Activated CD4-positive, alpha-beta T cell treated with anti-CD3 and anti-CD28 coated beads, Interleukin-2, amount 10 ng/mL, durations not matched to agents 24 days and 14 days (primary cell): ENCODE results near the gene STING1. TPM values are rescaled to one million over a fixed set of nuclear protein-coding genes. Genes with fewer than 3 reads are reported as not detected.
"Not testable (repeated sequence)": the region's sequence is repeated elsewhere in the genome, so short reads cannot be mapped to it uniquely, and the experiment has no call there.

Experiments used
- DNase-seq: peaks from one replicate; pipeline ENCODE4 v3.0.0; 2022
- H3K27ac Mint-ChIP-seq: one replicate; pipeline ENCODE4 v1.8.0; 2022; ENCODE audit warnings: mild to moderate bottlenecking, mixed read lengths
- H3K27me3 Mint-ChIP-seq: one replicate; pipeline ENCODE4 v1.8.0; 2022; ENCODE audit warnings: mixed read lengths
- H3K36me3 Mint-ChIP-seq: one replicate; pipeline ENCODE4 v1.8.0; 2022; ENCODE audit warnings: low read depth, mild to moderate bottlenecking, mixed read lengths
- H3K4me1 Mint-ChIP-seq: one replicate; pipeline ENCODE4 v1.8.0; 2021; ENCODE audit warnings: mixed read lengths
- H3K4me3 Mint-ChIP-seq: one replicate; pipeline ENCODE4 v1.8.0; 2022; ENCODE audit warnings: mild to moderate bottlenecking, moderate library complexity, mixed read lengths
- H3K9me3 Mint-ChIP-seq: one replicate; pipeline ENCODE4 v1.8.0; 2021; ENCODE audit warnings: mixed read lengths
- intact Hi-C: fragments of 100-400 bp; cut with micrococcal nuclease; formaldehyde crosslinking; loops from one replicate; pipeline ENCODE4 v1.15.1; 2023
- total RNA-seq: library from RNA; stranded (reverse); gene quantifications from 2 replicates; pipeline ENCODE4 v1.2.3, GENCODE V29; 2022

STING1 gene
- total RNA-seq, 1 donor from 2014 or later: 201 TPM

DNA sequence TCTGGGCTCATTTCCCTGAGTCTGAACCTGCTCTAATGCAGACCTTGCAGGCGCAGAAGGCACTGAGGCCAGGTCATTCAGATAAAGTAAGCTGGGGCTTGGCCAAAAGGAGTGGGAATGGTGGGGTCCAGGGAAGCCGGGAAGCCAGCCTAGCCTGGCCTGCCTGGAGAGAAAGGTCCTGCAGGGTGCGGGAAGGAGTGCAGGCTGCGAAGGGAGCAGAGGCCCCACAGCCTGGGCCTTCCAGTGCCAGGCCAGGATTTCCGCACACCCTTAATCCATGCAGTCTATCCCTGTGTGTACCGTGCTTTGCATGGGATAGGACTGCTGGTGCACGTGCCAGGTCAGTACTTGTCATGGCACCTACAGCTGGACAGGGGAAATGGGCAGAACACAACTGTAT, 3.6 kb upstream of the STING1 start:
- peaks cover 3% of the 10 kb centered on the region for H3K36me3 Mint-ChIP-seq
- no peak for DNase-seq
- H3K9me3 Mint-ChIP-seq: no peaks in the 10 kb centered on the region
- no peak overlapping the region for H3K27ac Mint-ChIP-seq
- intact Hi-C loops: no loop called here
- no peaks in the 10 kb centered on the region for H3K27me3 Mint-ChIP-seq
- peaks cover 23% of the 10 kb centered on the region for H3K4me1 Mint-ChIP-seq
- no peak overlapping the region for H3K4me3 Mint-ChIP-seq

DNA sequence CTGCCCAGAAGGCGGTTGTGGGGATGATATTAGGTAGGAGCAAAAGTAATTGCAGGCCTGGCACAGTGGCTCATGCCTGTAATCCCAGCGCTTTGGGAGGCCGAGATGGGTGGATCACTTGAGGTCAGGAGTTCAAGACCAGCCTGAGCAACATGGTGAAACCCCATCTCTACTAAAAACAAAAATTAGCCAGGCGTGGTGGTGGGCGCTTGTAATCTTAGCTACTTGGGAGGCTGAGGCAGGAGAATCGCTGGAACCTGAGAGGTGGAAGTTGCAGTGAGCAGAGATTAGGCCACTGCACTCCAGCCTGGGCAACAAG, 291 bp upstream of the STING1 start:
- intact Hi-C loops: loop anchor here (1.0 to 5.0 kb wide), 5 partner anchors 24 to 78 kb away; partner anchors contain the start of genes DNAJC18 and UBE2D2
- H3K4me1 Mint-ChIP-seq: peaks cover 34% of the 10 kb centered on the region
- not testable (repeated sequence) for DNase-seq, H3K27me3 Mint-ChIP-seq, H3K9me3 Mint-ChIP-seq
- peak overlapping the region; percentile 89 for H3K4me3 Mint-ChIP-seq
- H3K36me3 Mint-ChIP-seq: peaks cover 26% of the 10 kb centered on the region
- peak overlapping the region; percentile 96 for H3K27ac Mint-ChIP-seq

DNA sequence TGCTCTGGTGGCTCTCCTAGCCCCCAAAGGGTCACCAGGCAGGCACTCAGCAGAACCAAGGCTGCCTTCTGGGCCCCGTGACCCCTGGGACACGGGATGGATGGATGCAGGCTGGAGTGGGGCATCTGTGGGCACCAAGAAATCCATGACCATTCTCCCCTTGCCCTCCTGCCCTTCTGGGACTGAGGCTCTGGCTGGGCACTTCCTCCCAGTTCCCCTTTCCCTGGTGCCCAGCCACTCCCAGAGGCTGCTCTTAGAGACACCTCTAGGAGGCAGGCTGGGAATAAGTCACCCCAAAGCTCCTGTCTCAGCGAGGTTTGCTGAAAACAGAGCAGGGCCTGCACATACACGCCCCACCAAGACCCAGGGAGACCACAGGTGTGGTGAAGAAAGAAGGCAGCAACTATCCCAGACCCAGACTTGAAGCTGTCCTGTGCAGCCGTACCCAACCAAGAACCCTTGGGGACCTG, 943 bp downstream of the STING1 start:
- peak overlapping the region; percentile 96 for H3K27ac Mint-ChIP-seq
- H3K4me1 Mint-ChIP-seq: peaks cover 41% of the 10 kb centered on the region
- H3K4me3 Mint-ChIP-seq: peak overlapping the region; percentile 89
- intact Hi-C loops: loop anchor here (1.0 to 5.0 kb wide), 7 partner anchors 9 to 80 kb away; partner anchors contain the start of genes DNAJC18 and UBE2D2
- H3K36me3 Mint-ChIP-seq: peaks cover 37% of the 10 kb centered on the region
- H3K9me3 Mint-ChIP-seq: no peaks in the 10 kb centered on the region
- no peak for DNase-seq
- H3K27me3 Mint-ChIP-seq: no peaks in the 10 kb centered on the region

DNA sequence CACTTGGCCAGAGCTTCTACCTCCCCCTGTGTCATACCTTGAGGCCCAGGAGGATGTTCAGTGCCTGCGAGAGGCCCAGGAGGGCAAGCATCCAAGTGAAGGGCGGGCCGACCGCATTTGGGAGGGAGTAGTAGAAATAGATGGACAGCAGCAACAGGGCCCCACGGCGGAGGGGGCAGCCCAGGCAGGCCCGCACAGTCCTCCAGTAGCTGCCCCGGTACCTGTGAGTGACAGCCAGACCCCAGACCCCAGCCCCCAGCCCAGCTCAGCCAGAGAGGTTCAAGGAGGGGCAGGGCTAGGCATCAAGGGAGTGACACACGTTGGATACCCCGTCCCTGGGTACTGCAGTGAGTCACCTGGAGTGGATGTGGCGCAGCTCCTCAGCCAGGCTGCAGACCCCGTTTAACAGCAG, 1.4 kb downstream of the STING1 start:
- peak overlapping the region; percentile 96 for H3K27ac Mint-ChIP-seq
- peak; percentile 74 for DNase-seq
- peak overlapping the region; percentile 89 for H3K4me3 Mint-ChIP-seq
- peaks cover 41% of the 10 kb centered on the region for H3K36me3 Mint-ChIP-seq
- peaks cover 45% of the 10 kb centered on the region for H3K4me1 Mint-ChIP-seq
- intact Hi-C loops: loop anchor here (1.0 to 5.0 kb wide), 3 partner anchors 9 to 36 kb away; no protein-coding TSS in a partner anchor
- H3K9me3 Mint-ChIP-seq: no peaks in the 10 kb centered on the region
- no peaks in the 10 kb centered on the region for H3K27me3 Mint-ChIP-seq

DNA sequence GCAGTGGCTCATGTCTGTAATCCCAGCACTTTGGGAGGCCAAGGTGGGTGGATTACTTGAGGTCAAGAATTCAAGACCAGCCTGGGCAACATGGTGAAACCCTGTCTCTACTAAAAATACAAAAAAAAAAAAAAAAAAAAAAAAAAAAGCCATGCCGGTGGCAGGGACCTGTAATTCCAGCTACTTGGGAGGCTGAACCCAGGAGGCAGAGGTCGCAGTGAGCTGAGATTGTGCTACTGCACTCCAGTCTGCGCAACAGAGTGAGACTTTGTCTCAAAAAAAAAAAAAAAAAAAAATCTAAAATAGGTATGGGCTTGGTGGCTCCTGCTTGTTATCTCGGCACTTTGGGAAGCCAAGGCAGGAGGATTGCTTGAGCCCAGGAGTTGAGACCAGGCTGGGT, 2.8 kb downstream of the STING1 start:
- not testable (repeated sequence) for H3K27ac Mint-ChIP-seq, H3K9me3 Mint-ChIP-seq, H3K27me3 Mint-ChIP-seq, DNase-seq, H3K4me3 Mint-ChIP-seq
- intact Hi-C loops: loop anchor here (2.0 to 5.0 kb wide), 2 partner anchors 17 to 38 kb away; no protein-coding TSS in a partner anchor
- Mint-ChIP-seq H3K4me1 (peaks cover 54% of the 10 kb centered on the region), H3K36me3 (peaks cover 54% of the 10 kb centered on the region)

DNA sequence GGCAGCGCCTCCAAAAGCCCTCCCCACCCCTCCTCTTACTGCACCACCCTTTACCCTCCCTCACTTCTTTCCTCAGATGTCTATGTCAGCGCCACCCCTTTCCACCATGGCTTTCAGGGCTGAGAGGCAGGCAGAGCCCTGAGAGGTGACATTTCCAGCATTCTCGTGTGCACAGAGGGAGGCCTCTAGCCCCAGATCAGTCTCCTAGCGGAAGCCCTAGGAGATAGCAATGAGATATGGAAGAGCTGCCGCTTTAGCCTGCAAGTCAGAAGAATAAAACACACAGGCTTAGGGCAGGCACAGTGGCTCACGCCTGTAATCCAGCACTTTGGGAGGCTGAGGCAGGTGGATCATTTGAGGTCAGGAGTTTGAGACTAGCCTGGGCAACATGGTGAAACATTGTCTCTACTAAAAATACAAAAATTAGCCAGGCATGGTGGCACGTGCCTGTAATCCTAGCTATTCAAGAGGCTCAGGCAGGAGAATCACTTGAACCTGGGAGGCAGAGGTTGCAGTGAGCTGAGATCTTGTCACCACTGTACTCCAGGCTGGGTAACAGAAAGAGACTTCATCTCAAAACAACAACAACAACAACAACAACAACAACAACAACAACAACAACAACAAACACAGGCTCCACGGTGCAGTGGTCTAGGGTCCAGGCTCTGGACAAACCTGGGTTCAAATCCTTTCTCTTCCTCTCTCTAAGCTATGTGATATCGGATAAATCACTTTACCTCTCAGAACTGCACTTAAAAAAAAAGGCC, 3.7 kb downstream of the STING1 start:
- DNase-seq, H3K9me3 Mint-ChIP-seq, H3K27me3 Mint-ChIP-seq, intact Hi-C loops: not testable (repeated sequence)
- Mint-ChIP-seq H3K4me3 (peak overlapping the region; percentile 65), H3K36me3 (peaks cover 57% of the 10 kb centered on the region), H3K4me1 (peaks cover 60% of the 10 kb centered on the region), H3K27ac (peak overlapping the region; percentile 68)

DNA sequence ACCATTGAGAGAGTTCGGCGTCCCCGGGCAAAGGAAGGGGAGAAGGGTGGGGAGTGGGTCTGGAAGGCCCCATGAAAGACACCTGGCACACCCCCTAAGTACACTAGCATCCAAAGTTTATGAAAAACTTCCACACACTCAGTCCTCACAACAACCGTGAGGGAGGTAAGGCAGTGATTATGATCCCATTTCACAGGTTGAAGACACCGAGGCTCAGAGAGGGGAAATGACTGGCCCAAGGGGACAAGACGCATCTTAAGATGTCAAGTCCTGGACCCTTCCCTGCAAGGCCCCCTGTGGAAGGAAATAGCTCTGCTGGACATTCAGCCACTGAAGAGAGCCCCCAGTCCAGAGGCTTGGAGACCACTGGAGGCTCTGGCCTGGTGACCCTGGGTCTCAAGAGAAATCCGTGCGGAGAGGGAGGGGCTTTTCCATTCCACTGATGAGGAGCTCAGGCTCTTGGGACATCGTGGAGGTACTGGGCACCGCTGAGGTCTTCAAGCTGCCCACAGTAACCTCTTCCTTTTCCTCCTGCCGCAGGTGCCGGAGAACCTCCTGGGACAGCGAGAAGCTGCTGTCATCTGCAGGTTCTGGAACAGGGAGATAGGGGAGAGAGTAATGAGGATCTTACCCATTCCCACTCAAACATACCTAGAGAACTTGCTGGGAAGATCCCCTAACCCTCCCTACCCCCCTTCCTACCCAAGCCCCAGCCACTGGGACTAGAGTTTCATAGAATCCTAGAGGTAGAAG, 6.5 kb downstream of the STING1 start:
- Mint-ChIP-seq H3K4me3 (peak overlapping the region; percentile 78), H3K36me3 (peaks cover 55% of the 10 kb centered on the region), H3K27me3 (no peaks in the 10 kb centered on the region), H3K27ac (peak overlapping the region; percentile 88), H3K9me3 (no peaks in the 10 kb centered on the region), H3K4me1 (peaks cover 76% of the 10 kb centered on the region)
- intact Hi-C loops: no loop called here
- no peak for DNase-seq

DNA sequence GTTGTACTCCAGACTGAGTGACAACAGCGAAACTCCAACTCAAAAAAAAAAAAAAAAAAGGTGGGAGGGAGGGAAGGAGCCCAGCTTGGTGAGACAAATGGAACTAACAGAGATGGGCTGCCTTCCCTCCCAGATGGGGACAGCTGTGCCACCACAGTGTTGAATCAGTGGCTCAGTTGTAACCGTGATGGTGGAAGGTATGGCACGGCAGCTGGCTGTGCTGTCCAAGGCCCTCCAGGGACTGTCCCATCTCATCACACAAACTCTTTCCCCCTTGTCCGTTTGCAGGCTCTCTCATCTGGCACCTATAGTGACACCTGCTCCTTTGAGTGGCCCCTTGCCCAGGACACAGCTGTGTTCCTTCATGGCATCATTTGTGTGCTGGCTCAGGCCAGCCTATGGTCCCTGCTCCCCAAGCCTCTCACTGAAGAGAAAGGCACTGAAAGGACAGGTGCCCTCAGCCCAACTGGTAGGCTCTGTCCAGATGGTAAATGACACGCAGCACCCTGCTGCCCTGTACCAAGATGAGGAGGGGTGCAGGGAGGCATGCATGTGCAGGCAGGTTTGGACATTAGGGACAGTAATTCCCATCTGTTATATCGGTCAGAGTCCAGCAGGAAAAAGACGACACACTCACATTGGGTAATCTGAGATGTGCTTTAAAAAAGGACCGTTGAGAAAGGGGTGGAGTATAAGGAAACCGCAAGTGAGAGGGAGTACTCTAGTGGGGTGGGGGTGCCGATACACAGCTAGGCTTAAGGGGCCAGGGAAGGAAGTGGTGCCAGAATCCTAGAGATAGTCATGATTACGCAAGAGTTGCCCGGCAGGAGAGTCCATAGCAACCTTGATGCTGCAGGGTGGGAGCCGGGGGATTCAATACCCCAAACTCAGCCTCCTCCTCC, 7.4 kb downstream of the STING1 start:
- H3K9me3 Mint-ChIP-seq: no peaks in the 10 kb centered on the region
- DNase-seq: peak; percentile 60
- H3K36me3 Mint-ChIP-seq: peaks cover 47% of the 10 kb centered on the region
- peak overlapping the region; percentile 78 for H3K4me3 Mint-ChIP-seq
- peak overlapping the region; percentile 88 for H3K27ac Mint-ChIP-seq
- intact Hi-C loops: no loop called here
- H3K27me3 Mint-ChIP-seq: no peaks in the 10 kb centered on the region
- H3K4me1 Mint-ChIP-seq: peaks cover 75% of the 10 kb centered on the region

DNA sequence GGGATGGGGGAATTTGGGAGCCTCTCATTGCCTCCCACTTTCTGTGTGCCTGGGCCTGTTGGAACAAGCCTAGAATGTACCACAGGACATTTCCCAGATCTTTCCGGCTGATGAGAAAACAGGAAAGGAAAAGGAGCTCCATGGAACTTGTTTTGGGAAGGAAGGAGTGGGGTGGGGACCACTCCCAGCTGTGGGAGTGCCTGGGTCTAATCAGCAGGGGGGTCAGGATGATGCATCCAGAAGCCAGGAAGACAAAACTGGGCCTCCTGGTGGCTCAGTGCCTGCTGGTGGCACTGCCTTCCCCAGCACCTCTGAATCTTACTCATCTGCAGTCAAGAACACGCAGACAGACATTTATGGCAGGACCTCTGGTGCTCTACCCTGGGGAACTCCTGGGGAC, 9.0 kb downstream of the STING1 start:
- H3K4me3 Mint-ChIP-seq: peak overlapping the region; percentile 1
- DNase-seq: no peak
- peak overlapping the region; percentile 72 for H3K27ac Mint-ChIP-seq
- H3K4me1 Mint-ChIP-seq: peaks cover 77% of the 10 kb centered on the region
- H3K36me3 Mint-ChIP-seq: peaks cover 38% of the 10 kb centered on the region
- no peaks in the 10 kb centered on the region for H3K9me3 Mint-ChIP-seq
- no peaks in the 10 kb centered on the region for H3K27me3 Mint-ChIP-seq
- intact Hi-C loops: no loop called here

DNA sequence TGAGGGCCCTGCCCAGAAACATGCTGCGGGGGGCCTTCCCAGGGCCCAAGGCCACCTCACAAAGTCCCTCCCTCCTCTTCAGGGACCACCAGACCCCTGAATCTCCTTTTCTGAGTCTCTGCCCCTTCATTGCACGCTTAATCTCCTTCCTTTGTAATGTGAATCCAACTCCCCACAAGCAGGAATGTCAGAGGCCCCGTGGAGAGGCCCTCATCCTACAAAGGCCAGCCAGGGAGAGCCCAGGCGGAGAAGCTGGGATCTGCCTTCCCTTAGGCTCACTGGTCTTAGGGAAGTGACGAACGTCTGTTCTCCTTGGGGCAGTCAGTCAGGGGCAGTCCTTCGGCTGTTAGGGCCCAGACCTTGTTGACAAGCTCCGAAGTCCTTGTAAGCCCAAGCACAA, 9.5 kb downstream of the STING1 start:
- peak; percentile 55 for DNase-seq
- no peaks in the 10 kb centered on the region for H3K9me3 Mint-ChIP-seq
- peaks cover 33% of the 10 kb centered on the region for H3K36me3 Mint-ChIP-seq
- intact Hi-C loops: no loop called here
- no peaks in the 10 kb centered on the region for H3K27me3 Mint-ChIP-seq
- H3K27ac Mint-ChIP-seq: no peak overlapping the region
- H3K4me3 Mint-ChIP-seq: no peak overlapping the region
- peaks cover 79% of the 10 kb centered on the region for H3K4me1 Mint-ChIP-seq

DNA sequence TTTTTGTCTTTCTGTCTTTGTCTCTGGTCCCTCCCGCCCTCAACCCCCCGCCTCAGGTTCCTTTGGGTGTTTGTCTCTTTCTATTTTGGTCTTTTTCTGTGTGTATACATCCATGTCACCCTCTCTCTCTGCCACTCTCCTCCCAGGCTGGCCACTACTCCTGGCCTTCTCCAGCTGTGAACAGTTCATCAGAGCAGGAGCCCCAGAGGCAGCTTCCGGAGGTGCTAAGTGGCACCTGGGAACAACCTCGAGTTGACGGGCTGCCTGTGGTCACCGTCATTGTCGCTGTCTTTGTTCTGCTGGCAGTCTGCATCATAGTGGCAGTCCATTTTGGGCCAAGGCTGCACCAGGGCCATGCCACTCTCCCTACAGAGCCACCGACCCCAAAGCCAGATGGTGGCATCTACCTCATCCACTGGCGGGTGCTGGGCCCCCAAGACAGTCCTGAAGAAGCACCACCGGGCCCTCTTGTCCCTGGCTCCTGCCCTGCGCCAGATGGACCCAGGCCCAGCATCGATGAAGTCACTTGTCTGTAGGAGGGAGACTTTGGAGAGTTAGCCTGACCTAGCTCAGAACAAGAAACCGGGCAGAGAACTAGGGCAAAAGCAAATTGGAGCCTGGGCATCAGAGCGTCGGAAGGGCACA, 10.1 kb downstream of the STING1 start:
- Mint-ChIP-seq H3K27me3 (no peaks in the 10 kb centered on the region), H3K4me1 (peaks cover 76% of the 10 kb centered on the region), H3K4me3 (peak overlapping the region; percentile 84), H3K27ac (peak overlapping the region; percentile 93), H3K36me3 (peaks cover 29% of the 10 kb centered on the region), H3K9me3 (no peaks in the 10 kb centered on the region)
- intact Hi-C loops: loop anchor here (1.0 kb wide), 2 partner anchors 9 to 33 kb away; partner anchors contain the start of gene DNAJC18
- DNase-seq: no peak

DNA sequence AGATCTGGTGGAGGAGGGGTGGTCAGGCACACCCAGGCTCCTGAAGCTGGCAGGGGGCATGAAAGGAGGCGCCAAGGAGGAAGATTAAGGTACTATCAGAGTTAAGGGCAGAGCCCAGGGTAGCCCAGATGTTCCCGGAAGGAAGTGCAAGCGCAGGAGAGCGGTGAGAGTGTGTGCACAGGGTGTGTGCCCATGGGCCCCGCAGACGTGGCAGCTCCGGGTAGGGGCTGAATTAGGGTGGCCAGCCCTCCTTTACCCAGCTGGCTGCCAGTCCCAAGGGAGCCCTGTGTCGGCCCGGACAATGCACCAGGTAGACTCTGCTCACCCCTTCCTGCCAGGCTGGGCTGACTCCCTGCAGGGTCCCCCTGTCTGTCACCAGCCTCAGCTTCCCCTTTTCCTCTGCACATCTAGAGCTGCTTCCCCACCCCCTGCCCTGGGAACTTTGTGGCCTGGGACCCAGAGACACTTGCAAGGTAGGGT, 11.7 kb downstream of the STING1 start, which contains the start of gene SMIM33:
Gene SMIM33, plus strand, starts transcription at position 184 of the 480 bp plus-strand sequence. Its CDS starts 118 bp downstream, at position 302.
- peaks cover 66% of the 10 kb centered on the region for H3K4me1 Mint-ChIP-seq
- peak; percentile 83 for DNase-seq

More for the DNA sequence above, 11.7 kb downstream of the STING1 start, which contains the start of gene SMIM33:
- intact Hi-C loops: no loop called here
- Mint-ChIP-seq H3K27ac (peak within 1 kb of the TSS; percentile 93), H3K27me3 (no peaks in the 10 kb centered on the region), H3K36me3 (peaks cover 15% of the 10 kb centered on the region), H3K9me3 (no peaks in the 10 kb centered on the region), H3K4me3 (peak within 1 kb of the TSS; percentile 84)
